22Rv1 (cell line): ENCODE data around the gene MRPS10.

Source experiments
- CTCF ChIP-seq: fragments of 450-650 bp; IDR thresholded peaks from 2 replicates; pipeline ENCODE4 v1.5.1; 2017; ENCODE audit warnings: mild to moderate bottlenecking
- ZFX ChIP-seq: fragments of 450-650 bp; IDR thresholded peaks from 2 replicates; pipeline ENCODE4 v1.6.1; 2017; ENCODE audit warnings: antibody characterized with exemption, borderline replicate concordance

GRCh38 chr6:42197555-42198362, 19.9 kb downstream of the MRPS10 start:
- TF ChIP-seq CTCF (no peak), ZFX (no peak)
